ENCODE measurements around the gene A1CF.

A1CF gene

DNA sequence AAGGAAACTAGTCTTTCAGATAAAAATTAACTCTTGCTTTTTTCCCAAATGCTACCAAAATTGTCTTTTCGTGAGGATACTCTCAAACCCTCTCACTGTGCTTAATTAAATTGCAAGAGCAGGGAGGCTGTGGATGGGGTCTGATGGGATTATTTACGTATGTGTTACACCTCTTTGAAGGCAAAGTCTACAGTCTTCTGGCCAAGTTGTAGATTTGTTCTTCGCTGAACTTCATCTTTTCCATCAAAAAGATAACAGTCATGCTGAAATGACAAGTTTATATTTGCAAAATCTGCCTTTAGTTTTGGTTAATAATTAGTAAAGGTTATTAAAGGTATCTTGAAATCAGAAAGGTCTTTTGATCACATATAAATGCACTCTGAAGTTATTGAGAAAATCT lies 22.7 kb downstream of the A1CF start:
- DNase-seq (ENCODE audit: low read depth, low spot score) = no peak

DNA sequence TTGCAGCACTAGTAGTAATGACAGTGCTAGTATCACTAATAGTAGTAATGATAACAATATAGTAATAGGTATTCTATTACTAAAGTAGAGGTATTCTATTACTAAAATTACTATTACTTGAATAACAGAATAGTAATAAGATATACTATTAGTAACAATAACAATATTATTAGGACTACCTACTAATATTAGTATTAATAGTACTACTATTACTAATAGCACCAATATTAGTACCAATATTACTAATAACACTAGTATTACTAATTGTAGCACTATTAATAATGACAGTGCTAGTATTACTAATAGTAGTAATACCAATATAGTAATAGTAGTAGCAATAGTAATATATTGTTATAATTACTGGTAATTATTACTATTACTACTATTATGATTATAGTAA lies 24.1 kb downstream of the A1CF start:
- no peak for DNase-seq (ENCODE audit: low read depth, low spot score)

DNA sequence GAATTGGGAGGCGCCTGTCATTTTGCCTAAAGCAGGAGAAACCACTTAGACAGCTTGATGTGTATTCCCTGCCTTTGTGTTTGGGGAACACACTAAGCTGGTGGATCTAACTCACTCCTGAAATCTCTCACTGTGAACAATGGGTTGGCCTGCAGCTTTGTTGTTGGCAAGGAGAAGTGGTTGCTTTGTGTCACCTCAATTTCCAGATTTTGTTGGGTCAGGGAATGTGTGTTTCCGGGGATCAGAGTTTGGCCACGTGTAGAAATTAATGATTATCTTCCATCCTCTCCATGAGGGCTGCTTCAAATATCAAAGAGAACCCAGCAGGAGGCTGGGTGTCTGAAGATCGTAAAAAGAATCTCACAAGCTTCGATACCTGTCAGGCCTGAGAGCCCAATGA lies 27.8 kb downstream of the A1CF start:
- DNase-seq (ENCODE audit: low read depth, low spot score) = no peak

DNA sequence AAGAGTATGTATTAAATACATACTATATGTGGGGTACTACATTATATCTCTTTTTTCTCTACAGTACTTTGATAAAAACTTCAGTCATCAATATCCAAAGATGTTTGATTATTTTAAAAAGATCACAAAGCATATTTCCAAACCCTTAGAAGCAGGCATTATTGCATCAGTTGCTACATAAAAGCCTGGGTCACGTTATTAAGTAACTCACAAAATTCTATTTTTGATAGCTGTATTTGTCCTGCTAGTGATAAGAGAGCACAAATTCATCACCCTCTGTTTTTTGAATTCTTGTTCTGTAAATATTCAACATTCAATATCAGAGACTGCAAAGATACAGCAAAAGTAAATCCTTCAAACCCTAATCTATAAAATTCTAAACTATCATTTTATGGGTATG lies 30.0 kb downstream of the A1CF start:
- DNase-seq (ENCODE audit: low read depth, low spot score) = no peak

DNA sequence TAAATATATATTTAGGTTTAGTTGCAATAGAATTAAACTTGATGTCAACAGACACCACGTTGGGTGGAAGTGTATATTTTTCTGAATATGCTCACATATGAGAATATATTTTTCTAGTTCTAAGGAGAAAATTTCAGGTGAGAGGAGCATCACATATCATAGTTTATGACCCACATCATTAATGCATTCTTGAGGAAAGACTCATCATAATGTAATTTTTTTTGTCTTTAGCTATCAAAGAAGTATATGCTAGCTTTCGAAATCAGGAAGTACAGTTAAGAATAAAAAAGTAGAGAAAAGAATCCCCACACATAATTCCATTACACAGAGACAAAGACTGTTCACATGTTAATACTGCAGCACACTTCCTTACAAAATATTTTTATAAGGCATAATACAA lies 30.4 kb downstream of the A1CF start:
- no peak for DNase-seq (ENCODE audit: low read depth, low spot score)

DNA sequence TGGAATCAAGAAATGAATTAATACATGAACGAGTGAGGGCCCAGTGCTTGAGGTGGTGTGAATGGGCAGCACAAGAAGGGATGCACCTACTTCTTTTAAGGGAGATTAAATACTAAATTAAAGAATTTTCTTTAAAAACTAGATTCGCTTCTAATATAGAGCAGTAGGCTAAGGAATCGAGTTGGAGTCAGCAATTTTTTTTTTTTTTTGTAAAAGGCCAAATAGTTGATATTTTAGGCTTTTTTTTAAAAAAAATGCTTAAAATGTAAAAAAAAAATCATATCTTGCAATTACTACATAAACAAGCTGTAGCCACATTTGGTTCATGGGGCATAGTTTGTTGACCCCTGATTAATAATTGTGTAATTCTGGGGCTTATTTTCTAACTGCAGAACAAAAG lies 31.9 kb downstream of the A1CF start:
- DNase-seq (ENCODE audit: low read depth, low spot score) = no peak

DNA sequence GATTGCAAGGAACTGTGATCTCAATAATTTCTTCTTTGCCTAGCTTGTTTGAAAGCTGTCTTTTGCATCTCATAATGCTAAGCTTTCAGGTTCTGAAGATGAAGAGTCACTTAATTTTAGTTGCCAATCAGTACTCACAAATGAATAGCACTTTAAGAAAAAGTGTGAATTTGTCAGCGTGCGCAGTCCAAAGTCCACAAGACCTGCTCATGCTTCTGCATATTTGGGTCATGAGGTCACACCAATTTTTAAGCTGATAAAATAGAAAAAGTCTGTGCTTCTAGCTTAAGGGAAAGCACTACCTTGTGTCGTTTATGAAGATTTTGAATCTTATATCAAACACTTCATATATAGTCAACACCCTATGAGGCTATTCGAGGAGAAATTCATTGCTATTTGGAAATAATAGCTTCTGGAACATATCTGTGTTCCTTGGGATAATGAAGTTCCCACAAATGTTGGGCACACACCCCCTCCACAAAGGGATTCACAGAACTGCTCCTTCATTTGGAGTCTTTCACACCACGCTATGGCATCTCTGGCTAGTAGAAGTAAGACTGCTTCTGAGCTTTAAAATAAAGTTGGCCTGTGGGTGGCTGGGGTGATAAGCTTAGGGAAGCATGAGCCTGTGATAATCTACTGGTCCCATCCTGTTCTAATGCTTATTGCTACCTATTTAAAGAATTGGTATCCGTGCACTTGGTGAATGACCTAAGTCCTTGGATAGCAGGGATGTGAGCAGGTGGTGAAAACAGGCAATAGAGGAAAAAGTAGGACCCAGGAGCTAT lies 33.3 kb downstream of the A1CF start:
- DNase-seq (ENCODE audit: low read depth, low spot score) = no peak

DNA sequence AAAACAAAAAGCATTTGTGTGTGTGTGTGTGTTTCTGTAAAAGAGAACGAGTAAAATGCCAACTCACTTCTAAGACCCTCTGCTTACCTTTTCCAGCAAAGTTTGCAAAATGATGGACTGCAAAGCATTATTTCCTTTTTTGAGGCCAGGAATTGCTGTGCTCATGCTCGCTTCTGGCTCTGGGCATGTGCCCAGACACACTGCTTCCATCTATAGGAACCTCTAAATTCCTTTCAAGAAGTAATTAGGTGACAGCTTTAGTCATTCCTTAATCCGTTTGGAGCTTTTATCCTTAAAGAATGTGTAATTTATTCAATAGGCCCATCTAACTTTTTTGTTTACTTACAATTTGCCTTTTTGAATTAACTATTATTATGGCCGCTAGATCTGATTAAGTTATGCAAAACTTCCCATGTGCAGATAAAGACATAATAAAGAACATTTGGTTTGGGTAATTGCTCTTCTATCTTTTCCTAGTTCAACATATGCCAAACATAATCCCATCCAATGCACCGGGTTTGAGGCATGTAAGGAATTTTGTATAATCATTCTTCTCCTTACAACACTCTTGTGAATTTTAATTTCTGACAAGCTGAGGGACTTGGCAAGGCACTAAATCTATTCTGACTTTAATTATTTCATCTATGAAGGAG lies 34.7 kb downstream of the A1CF start:
- DNase-seq (ENCODE audit: low read depth, low spot score) = no peak

DNA sequence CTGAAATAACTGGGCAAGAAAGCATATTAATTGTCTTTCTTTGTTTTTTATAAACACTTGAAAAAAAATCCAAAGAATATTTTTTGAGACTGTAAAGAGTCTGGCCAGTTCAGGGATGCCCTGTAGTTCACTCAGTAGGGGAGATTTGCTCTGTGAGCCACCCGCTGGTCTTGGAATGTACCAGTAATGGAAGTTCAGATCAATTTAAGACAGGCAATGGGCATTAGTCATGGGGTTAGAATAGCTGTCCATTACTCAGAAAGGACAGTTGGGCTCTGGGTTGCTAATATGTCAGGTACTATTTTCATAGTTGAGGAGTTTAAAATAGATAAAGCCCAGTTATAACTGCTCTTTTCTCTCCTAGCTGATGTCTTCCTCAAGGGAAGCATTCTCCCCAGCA lies 38.7 kb downstream of the A1CF start:
- DNase-seq (ENCODE audit: low read depth, low spot score) = no peak

DNA sequence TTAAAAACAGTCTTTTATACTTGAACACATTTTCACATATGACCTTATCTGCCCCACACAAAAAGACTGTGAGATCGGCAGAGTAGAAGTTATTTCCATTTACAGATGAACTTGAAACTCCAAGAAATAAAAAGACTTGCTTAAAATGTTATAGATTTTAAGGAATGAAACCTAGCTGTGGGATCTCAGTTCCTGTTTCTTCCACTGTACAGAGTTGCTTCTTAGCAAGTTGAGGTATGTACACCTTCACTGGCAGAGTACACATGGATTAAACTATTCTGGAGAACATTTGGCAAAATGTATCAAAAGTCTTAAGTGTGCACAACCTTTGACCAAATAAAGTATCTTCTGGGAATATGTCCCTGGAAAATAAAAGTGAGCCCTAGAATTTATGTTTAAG lies 48.3 kb downstream of the A1CF start:
- no peak for DNase-seq (ENCODE audit: low read depth, low spot score)

DNA sequence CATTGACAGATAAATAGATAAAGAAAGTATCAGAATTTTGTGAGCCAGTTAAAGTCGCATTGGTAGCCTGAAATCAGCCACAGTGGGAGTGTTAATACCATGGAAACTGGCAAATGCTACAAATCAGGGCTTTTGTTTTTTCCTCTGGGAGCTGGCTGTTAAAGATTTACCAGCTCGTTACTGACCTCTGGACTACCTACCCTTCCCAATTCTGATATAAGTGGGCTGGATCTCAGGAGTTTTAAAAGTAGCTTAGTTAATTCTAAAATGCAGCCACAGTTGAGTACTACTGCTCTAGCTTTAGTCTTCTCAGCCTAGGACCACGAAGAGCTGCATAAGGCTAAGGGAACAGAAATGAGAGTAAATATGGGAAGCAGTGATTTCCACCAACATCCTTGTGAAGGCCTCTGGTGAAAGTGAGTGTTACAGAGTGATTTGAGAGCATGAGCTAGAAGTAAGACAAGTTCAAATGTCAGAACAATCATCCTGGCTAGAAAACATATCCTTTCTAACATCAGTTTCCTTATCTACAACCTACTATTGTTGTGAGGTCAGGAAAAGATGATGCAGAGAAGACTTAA lies 53.2 kb downstream of the A1CF start:
- DNase-seq (ENCODE audit: low read depth, low spot score) = no peak

DNA sequence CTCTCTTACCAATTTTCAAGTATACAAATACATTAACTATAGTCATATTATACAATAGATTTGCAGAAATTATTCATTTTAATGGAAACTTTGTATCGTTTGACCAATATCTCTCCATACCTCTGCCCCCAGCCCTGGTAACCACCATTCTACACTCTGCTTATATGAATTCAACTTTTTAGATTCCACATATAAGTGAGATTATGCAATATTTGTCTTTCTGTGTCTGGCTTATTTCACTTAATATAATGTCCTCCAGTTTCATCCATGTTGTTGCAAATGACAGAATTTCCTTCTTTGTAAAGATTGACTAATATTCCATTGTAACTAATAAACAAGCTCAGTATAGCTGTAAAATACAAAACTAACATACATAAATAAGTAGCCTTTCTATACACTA lies 55.4 kb downstream of the A1CF start:
- no peak for DNase-seq (ENCODE audit: low read depth, low spot score)

DNA sequence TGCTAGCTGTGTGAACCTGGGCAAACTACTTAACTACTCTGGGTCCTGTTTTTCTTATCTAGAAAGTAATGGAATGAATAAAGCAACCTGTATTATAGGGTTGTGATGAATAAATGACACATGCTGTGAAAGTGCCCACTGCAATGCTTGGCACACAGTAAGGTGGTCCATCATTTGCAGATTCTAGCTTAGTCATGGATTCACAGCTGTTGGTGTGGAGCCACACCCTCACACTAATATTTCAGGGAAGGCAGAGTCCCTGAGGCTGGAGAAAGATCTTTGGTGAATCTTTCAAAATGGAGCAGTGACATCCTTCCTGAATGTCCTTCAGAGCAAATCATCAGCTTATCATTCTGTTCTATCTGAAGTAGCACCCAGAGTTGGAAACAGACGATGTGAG lies 60.6 kb downstream of the A1CF start:
- DNase-seq (ENCODE audit: low read depth, low spot score) = no peak

DNA sequence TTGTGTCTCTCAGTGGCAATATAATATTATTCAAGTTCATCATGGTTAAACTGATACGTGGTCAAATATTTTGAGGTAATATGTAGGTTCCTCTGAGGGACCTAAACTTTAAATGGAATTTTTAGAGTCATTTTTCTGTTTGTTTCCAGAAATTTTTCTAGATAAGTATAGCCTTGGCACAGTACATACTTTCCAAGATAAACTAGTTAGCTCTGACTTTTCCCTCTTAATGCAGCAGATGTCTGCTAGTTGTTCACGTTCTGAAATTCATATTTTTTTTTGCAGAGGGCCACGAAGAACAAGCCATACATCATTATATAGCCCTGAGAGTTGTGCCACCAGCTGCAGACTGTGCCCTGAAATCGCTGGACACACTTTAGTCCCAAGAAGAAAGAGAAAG lies 61.6 kb downstream of the A1CF start:
- no peak for DNase-seq (ENCODE audit: low read depth, low spot score)

DNA sequence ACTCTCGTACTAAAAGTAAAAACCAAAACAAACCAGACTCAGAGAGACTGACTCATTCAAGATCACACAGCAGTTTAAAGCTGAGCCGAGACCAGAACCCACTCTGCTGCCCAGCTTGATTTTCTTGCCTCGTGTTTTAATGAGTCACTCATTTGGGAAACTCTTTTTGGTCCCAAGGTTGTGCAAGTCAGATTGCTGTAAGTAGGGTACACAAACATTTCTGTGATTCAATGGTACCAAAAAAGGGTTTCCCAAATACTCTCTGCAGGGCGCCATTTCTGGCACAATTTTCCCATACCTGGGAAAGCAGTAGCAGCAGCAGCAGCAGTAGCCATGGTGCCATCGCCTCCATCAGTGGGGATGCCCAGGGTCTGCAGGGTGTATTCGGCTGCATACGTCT lies 75.8 kb downstream of the A1CF start:
- no peak for DNase-seq (ENCODE audit: low read depth, low spot score)

DNA sequence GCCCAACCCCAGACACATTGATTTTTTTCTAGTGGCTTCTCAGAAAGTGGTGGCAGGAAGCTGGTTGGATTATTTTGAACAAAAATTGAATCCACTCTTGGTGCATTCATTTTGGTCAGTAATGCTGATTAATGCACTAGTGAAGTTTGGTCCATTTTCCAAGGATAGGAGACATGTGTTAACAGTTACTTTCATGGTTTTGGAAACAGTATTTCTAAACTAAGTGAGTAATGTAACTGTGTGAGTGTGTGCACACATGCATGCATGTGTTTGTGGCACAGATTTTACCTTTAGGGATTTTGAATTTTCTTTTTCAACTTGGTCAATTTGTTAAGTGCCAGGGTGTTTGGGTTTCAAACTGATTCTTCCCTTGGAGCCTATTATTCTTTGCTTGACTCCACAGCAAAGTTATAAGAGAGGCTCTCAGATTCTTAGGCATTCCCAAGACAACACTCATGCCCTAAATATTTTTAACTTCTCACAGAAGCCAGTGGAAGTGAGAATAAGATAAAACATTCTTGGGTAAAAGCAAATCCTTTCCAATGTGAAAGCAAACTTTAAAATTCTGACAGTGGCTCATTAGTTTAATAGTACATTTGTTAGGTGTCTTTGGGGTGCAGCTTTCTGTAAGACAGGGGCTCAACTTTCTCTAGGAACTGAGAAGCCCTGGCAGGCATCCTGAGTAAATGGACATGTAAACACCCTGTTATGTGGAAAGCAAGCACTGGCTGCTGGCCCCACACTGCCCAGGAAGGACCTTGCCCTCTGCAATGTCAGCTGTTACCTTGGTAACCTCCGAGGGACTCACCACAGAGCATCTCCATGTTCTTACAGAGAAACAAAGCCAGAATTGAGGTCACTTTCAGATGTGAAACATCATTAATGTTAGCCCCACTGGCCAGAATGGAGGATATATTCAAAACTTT lies 77.3 kb downstream of the A1CF start:
- no peak for DNase-seq (ENCODE audit: low read depth, low spot score)

DNA sequence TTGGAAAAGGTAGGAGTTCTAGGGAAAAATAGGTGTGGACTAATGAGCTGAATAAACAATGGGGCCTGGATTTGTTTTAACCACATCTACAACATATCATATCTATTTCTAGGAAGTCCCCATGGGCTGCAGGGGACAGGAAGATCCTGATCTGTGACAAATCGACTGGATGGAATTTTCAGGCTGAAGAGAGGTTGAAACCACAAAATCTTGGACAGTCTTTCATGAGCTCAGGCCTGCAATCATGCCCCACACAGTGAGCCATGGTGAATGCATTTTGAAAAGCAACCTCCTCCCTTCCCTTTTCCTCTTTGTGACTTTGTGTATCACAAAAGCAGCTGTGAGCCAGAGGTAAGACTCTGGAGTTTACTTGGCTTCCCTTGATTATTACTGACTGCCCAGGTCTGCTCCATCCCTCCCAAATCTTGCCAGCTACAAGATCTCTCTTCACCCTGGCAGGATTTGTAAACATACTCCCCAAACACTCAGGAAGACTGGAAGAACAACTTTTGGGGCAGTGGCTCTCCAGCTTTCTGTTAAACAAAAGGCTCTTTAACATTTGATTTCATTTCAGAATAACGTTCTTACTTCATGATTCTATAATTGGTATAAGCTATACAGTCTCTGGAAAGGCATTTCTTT lies 79.3 kb downstream of the A1CF start:
- DNase-seq (ENCODE audit: low read depth, low spot score) = no peak

DNA sequence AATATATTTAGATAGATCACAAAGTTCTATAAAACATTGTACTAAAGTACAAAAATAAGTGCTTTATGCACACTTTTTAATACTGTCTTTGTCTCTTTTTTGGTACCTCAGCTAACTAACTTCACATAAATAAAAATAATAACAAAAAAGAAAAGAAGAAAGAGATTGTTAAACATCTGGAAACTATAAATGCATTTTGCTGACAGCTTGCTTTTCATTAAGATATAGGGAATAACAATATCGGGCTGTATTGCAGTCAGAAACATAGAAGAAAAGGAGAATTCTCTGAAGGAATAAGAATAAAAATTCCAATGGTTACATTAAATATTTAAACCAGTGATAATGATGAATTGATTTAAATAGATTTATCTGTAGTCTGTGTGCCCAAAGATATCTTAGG lies 85.8 kb downstream of the A1CF start:
- DNase-seq (ENCODE audit: low read depth, low spot score) = no peak

DNA sequence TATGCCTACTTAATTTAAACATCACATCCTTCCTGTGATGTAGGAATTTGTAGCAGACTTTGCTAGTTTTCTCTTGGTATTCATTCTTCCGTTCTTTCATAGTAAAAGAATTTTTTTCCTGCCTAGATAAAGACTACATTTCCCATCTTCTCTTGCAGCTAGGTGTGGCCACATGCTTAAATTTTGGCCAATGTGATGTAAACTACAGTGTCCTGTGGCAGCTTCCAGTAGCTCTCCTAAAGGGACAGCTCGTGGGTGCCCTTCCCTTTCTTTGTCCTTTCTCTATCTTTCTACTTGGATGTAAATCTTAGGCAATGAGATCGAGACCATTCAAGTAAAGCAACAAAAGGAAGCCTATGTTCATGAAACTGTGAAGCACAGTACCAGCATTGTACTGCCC lies 87.1 kb downstream of the A1CF start:
- no peak for DNase-seq (ENCODE audit: low read depth, low spot score)

DNA sequence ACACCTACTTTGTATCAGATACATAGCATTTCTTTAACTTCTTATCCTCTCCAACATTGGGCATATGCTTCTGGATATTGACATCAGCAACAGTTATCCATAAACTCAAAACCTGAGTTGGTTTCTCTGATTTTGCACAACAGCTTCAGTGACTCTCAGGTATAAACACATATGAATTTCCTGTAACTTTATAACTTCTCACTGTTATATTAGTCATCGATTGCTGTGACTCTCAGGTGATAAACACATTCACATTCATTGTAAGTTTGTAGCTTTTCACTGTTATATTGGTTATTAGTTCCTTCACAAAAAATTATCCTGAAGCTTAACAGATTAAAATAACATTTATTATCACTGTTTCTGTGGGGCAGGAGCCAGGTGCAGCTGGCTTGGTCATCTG lies 88.7 kb downstream of the A1CF start:
- no peak for DNase-seq (ENCODE audit: low read depth, low spot score)

DNA sequence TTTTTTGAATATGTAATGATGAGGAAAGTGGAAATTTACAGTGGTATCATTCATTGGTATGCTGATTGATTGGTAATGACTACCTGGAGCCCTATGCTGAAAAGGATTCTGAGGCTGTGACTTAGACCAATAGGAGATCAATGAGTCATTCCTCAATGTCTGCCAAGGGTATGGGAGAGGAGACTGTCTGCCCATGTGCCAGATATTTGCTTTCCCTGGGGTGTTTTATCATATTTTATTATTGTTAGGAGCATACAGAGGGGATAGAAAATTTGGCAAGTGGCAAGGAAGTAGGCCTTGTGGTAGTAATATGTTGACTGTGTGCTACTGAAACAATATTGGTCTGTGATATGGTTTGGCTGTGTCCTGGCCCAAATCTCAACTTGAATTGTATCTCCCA lies 90.9 kb downstream of the A1CF start:
- DNase-seq (ENCODE audit: low read depth, low spot score) = no peak
